ENCODE results near the gene RAB11FIP4. TPM values are rescaled to one million over a fixed set of nuclear protein-coding genes. Genes with fewer than 3 reads are reported as not detected.

The RAB11FIP4 gene
- total RNA-seq, 1 donor from 2014 or later = 0.99 TPM

- peaks cover 6% of the 10 kb centered on the region for H3K4me1 Mint-ChIP-seq (ENCODE audit: unreplicated experiment)
- TF ChIP-seq CTCF (IDR thresholded peaks at IDR 0.05) = no peak
- no peak for DNase-seq (ENCODE audit: extremely low spot score, unreplicated experiment)
- no peaks in the 10 kb centered on the region for H3K9me3 Mint-ChIP-seq (ENCODE audit: unreplicated experiment)
- no peak overlapping the region for H3K27ac Mint-ChIP-seq (ENCODE audit: unreplicated experiment)
- H3K36me3 Mint-ChIP-seq (ENCODE audit: unreplicated experiment) = no peaks in the 10 kb centered on the region
- H3K4me3 Mint-ChIP-seq (ENCODE audit: unreplicated experiment) = no peak overlapping the region
- peaks cover 23% of the 10 kb centered on the region for H3K27me3 Mint-ChIP-seq (ENCODE audit: unreplicated experiment)
These were observed 23.6 kb downstream of the RAB11FIP4 start for GRCh38 chr17:31415004-31415454.

GRCh38 chr17:31415640-31416502 is 24.4 kb downstream of the RAB11FIP4 start:
- no peak overlapping the region for H3K4me3 Mint-ChIP-seq (ENCODE audit: unreplicated experiment)
- H3K27ac Mint-ChIP-seq (ENCODE audit: unreplicated experiment) = no peak overlapping the region
- TF ChIP-seq CTCF (IDR thresholded peaks at IDR 0.05) = no peak
- H3K4me1 Mint-ChIP-seq (ENCODE audit: unreplicated experiment) = peaks cover 6% of the 10 kb centered on the region
- DNase-seq (ENCODE audit: extremely low spot score, unreplicated experiment) = no peak
- peaks cover 23% of the 10 kb centered on the region for H3K27me3 Mint-ChIP-seq (ENCODE audit: unreplicated experiment)
- no peaks in the 10 kb centered on the region for H3K9me3 Mint-ChIP-seq (ENCODE audit: unreplicated experiment)
- H3K36me3 Mint-ChIP-seq (ENCODE audit: unreplicated experiment) = no peaks in the 10 kb centered on the region

GRCh38 chr17:31416503-31416923 is 25.0 kb downstream of the RAB11FIP4 start:
- no peak overlapping the region for H3K27ac Mint-ChIP-seq (ENCODE audit: unreplicated experiment)
- no peak overlapping the region for H3K4me3 Mint-ChIP-seq (ENCODE audit: unreplicated experiment)
- H3K27me3 Mint-ChIP-seq (ENCODE audit: unreplicated experiment) = peaks cover 23% of the 10 kb centered on the region
- H3K4me1 Mint-ChIP-seq (ENCODE audit: unreplicated experiment) = peaks cover 6% of the 10 kb centered on the region
- no peak for DNase-seq (ENCODE audit: extremely low spot score, unreplicated experiment)
- H3K9me3 Mint-ChIP-seq (ENCODE audit: unreplicated experiment) = no peaks in the 10 kb centered on the region
- TF ChIP-seq CTCF (IDR thresholded peaks at IDR 0.05) = no peak
- H3K36me3 Mint-ChIP-seq (ENCODE audit: unreplicated experiment) = no peaks in the 10 kb centered on the region

- H3K36me3 Mint-ChIP-seq (ENCODE audit: unreplicated experiment) = no peaks in the 10 kb centered on the region
- no peak overlapping the region for H3K27ac Mint-ChIP-seq (ENCODE audit: unreplicated experiment)
- TF ChIP-seq CTCF (IDR thresholded peaks at IDR 0.05) = no peak
- peaks cover 6% of the 10 kb centered on the region for H3K4me1 Mint-ChIP-seq (ENCODE audit: unreplicated experiment)
- no peak overlapping the region for H3K4me3 Mint-ChIP-seq (ENCODE audit: unreplicated experiment)
- peaks cover 25% of the 10 kb centered on the region for H3K27me3 Mint-ChIP-seq (ENCODE audit: unreplicated experiment)
- H3K9me3 Mint-ChIP-seq (ENCODE audit: unreplicated experiment) = peaks cover under 1% of the 10 kb centered on the region
- no peak for DNase-seq (ENCODE audit: extremely low spot score, unreplicated experiment)
These were observed 25.7 kb downstream of the RAB11FIP4 start for GRCh38 chr17:31417051-31417792.

Data from osteocyte (in vitro differentiated cells).